PC-9 (cell line): Measurements from ENCODE around the gene RB1. TPM values are rescaled to one million over a fixed set of nuclear protein-coding genes. Genes with fewer than 3 reads are reported as not detected.

Experiments used
- BruUV-seq: library from RNA; stranded (reverse); fragments of 400-500 nt; replicated peaks from 2 replicates; lab custom pipeline; 2021; lab: Mats Ljungman, UMichigan
- CTCF ChIA-PET: fragments of 300-600 bp; sonication (Branson Sonifier 250); formaldehyde crosslinking; loops from one replicate; lab custom pipeline; 2022; ENCODE audit warnings: antibody characterized with exemption; lab: Charles Lee
- POLR2A ChIA-PET: fragments of 300-600 bp; sonication (Branson Sonifier 250); formaldehyde crosslinking; loops from one replicate; lab custom pipeline; 2022; ENCODE audit warnings: antibody characterized with exemption; ENCODE audit not compliant: unreplicated experiment; lab: Charles Lee
- DNase-seq, 2 experiments: peaks; one replicate each; pipeline versions ENCODE4 v3.0.0 to v3.0.0-alpha.2; 2015 to 2022; ENCODE audit warnings: mixed read lengths in 1 of 2
- H2AFZ ChIP-seq: fragments of 200-600 bp; sonication (generic); 2 replicates; pipeline ENCODE4 v1.8.1; 2017; ENCODE audit warnings: antibody characterized with exemption
- H3F3A ChIP-seq: fragments of 200-600 bp; sonication (generic); 2 replicates; pipeline ENCODE4 v1.8.1; 2017; ENCODE audit warnings: antibody characterized with exemption, mild to moderate bottlenecking, low read depth; ENCODE audit not compliant: insufficient read depth
- H3K27ac ChIP-seq: fragments of 200-600 bp; sonication (generic); 2 replicates; pipeline ENCODE4 v1.6.1; 2016; ENCODE audit warnings: mixed run types
- H3K27me3 ChIP-seq: fragments of 200-600 bp; sonication (generic); 2 replicates; pipeline ENCODE4 v1.6.1; 2016; ENCODE audit warnings: low read depth, mixed run types; ENCODE audit not compliant: insufficient read depth
- H3K36me3 ChIP-seq: fragments of 200-600 bp; sonication (generic); 2 replicates; pipeline ENCODE4 v1.6.1; 2016; ENCODE audit warnings: low read depth, mixed run types
- H3K4me1 ChIP-seq: fragments of 200-600 bp; sonication (generic); replicated peaks from 2 replicates; pipeline ENCODE4 v1.6.1; 2016; ENCODE audit warnings: mixed run types; ENCODE audit not compliant: insufficient read depth
- H3K4me2 ChIP-seq: fragments of 200-600 bp; sonication (generic); 2 replicates; pipeline ENCODE4 v1.6.1; 2017; ENCODE audit warnings: mixed run types
- H3K4me3 ChIP-seq: fragments of 200-600 bp; sonication (generic); 2 replicates; pipeline ENCODE4 v1.6.1; 2016; ENCODE audit warnings: mixed run types
- H3K79me2 ChIP-seq: fragments of 200-600 bp; sonication (generic); 2 replicates; pipeline ENCODE4 v1.6.1; 2017; ENCODE audit warnings: low read depth, mixed run types
- H3K9me2 ChIP-seq: fragments of 200-600 bp; sonication (generic); 2 replicates; pipeline ENCODE4 v1.8.1; 2017; ENCODE audit warnings: mild to moderate bottlenecking; ENCODE audit not compliant: insufficient read depth
- H3K9me3 ChIP-seq: fragments of 200-600 bp; sonication (generic); 2 replicates; pipeline ENCODE4 v1.8.1; 2016; ENCODE audit warnings: low read depth; ENCODE audit not compliant: insufficient read depth
- H4K20me1 ChIP-seq: fragments of 200-600 bp; sonication (generic); 2 replicates; pipeline ENCODE4 v1.8.1; 2017; ENCODE audit not compliant: insufficient read depth
- CTCF ChIP-seq: fragments of 200-600 bp; sonication (generic); conservative IDR thresholded peaks from 2 replicates; pipeline ENCODE4 v1.6.1; 2017; ENCODE audit warnings: mixed run types, antibody characterized with exemption, mild to moderate bottlenecking, moderate library complexity
- EZH2 ChIP-seq: fragments of 200-600 bp; sonication (generic); IDR thresholded peaks from 2 replicates; pipeline ENCODE4 v1.8.0; 2017; ENCODE audit warnings: antibody characterized with exemption, low read depth
- intact Hi-C: fragments of 100-400 bp; cut with micrococcal nuclease; formaldehyde crosslinking; loops from one replicate; pipeline ENCODE4 v1.10.0; 2022; ENCODE audit not compliant: unreplicated experiment
- total RNA-seq: library from RNA; stranded (reverse); gene quantifications from 2 replicates; pipeline ENCODE4 v1.2.3, GENCODE V29; 2021

The RB1 gene
- total RNA-seq, 1 experiment from 2014 or later: 23.7 TPM

- ChIA-PET CTCF (no interaction called here), POLR2A (no interaction called here)
- Histone ChIP-seq H3K4me3 (no peak overlapping the region), H3K9me3 (no peaks in the 10 kb centered on the region), H3K9me2 (no peaks in the 10 kb centered on the region; the same call in 1 of the 2 replicates), H2AFZ (no peak overlapping the region), H3K4me1 (no peaks in the 10 kb centered on the region), H3K27ac (no peak overlapping the region), H3K79me2 (no peaks in the 10 kb centered on the region), H3K27me3 (no peaks in the 10 kb centered on the region), H3F3A (no peaks in the 10 kb centered on the region), H3K36me3 (no peaks in the 10 kb centered on the region), H4K20me1 (no peaks in the 10 kb centered on the region), H3K4me2 (no peak overlapping the region)
- intact Hi-C loops: no loop called here
- no TSS peak for BruUV-seq
- TF ChIP-seq CTCF (no peak), EZH2 (no peak)
- DNase-seq: no peak
Measured at GRCh38 chr13:48434200-48434599, 130.6 kb downstream of the RB1 start.

- Histone ChIP-seq H3K4me3 (no peak overlapping the region), H3K27me3 (no peaks in the 10 kb centered on the region), H3K27ac (no peak overlapping the region), H3K4me1 (no peaks in the 10 kb centered on the region), H3K9me3 (no peaks in the 10 kb centered on the region), H3K79me2 (no peaks in the 10 kb centered on the region), H3F3A (no peaks in the 10 kb centered on the region), H3K4me2 (no peak overlapping the region), H3K36me3 (no peaks in the 10 kb centered on the region), H2AFZ (no peak overlapping the region), H4K20me1 (no peaks in the 10 kb centered on the region), H3K9me2 (no peaks in the 10 kb centered on the region; the same call in 1 of the 2 replicates)
- TF ChIP-seq EZH2 (no peak), CTCF (no peak)
- no TSS peak for BruUV-seq
- no peak for DNase-seq
- POLR2A ChIA-PET: no interaction called here
- CTCF ChIA-PET: no interaction called here
- intact Hi-C loops: no loop called here
Measured at GRCh38 chr13:48436661-48437288, 133.2 kb downstream of the RB1 start.

- H3K4me2 ChIP-seq: no peak overlapping the region
- no peaks in the 10 kb centered on the region for H3K27me3 ChIP-seq
- H3K9me2 ChIP-seq: no peaks in the 10 kb centered on the region; the same call in 1 of the 2 replicates
- no peak overlapping the region for H3K4me3 ChIP-seq
- no peaks in the 10 kb centered on the region for H3K36me3 ChIP-seq
- no TSS peak for BruUV-seq
- intact Hi-C loops: no loop called here
- no peaks in the 10 kb centered on the region for H3F3A ChIP-seq
- H3K9me3 ChIP-seq: no peaks in the 10 kb centered on the region
- TF ChIP-seq EZH2 (no peak), CTCF (no peak)
- no peak overlapping the region for H3K27ac ChIP-seq
- no peaks in the 10 kb centered on the region for H4K20me1 ChIP-seq
- ChIA-PET POLR2A (no interaction called here), CTCF (no interaction called here)
- H2AFZ ChIP-seq: no peak overlapping the region
- no peak for DNase-seq
- no peaks in the 10 kb centered on the region for H3K79me2 ChIP-seq
- H3K4me1 ChIP-seq: no peaks in the 10 kb centered on the region
Measured at GRCh38 chr13:48437371-48437770, 133.8 kb downstream of the RB1 start.
